OCI-LY3 (cell line): ENCODE results near the gene DOCK4.

Experiments
- H2AFZ ChIP-seq: fragments of 200-600, 300-600 bp; shearing (Covaris generic); 2 replicates; pipeline ENCODE4 v1.6.0; 2014; ENCODE audit warnings: antibody characterized with exemption, low read depth, low read length
- H3K27ac ChIP-seq: fragments of 200-600, 300-600 bp; sonication (generic); 2 replicates; pipeline ENCODE4 v1.5.1; 2014; ENCODE audit warnings: mild to moderate bottlenecking, low read length, moderate library complexity, mixed read lengths
- H3K27me3 ChIP-seq: fragments of 200-600, 300-600 bp; sonication (generic); 2 replicates; pipeline ENCODE4 v1.6.1; 2014; ENCODE audit warnings: low read depth, low read length, mixed read lengths
- H3K36me3 ChIP-seq: fragments of 200-600, 300-600 bp; sonication (generic); replicated peaks from 2 replicates; pipeline ENCODE3; 2014; ENCODE audit warnings: low read depth, low read length, mixed read lengths
- H3K4me1 ChIP-seq: fragments of 300-600, 200-600 bp; sonication (generic); 2 replicates; pipeline ENCODE4 v1.6.1; 2014; ENCODE audit warnings: low read length, mixed read lengths
- H3K4me2 ChIP-seq: fragments of 200-600, 300-600 bp; sonication (generic); 2 replicates; pipeline ENCODE4 v1.6.1; 2014; ENCODE audit warnings: low read length, mixed read lengths
- H3K4me3 ChIP-seq: fragments of 300-600, 200-600 bp; sonication (generic); 2 replicates; pipeline ENCODE4 v1.5.1; 2014; ENCODE audit warnings: antibody characterized with exemption, mild to moderate bottlenecking, low read length, moderate library complexity
- H3K79me2 ChIP-seq: fragments of 300-600, 200-600 bp; shearing (Covaris generic); 2 replicates; pipeline ENCODE4 v1.6.1; 2014; ENCODE audit warnings: mild to moderate bottlenecking, low read length, mixed read lengths
- H3K9ac ChIP-seq: fragments of 300-600, 200-600 bp; shearing (Covaris generic); 2 replicates; pipeline ENCODE4 v1.6.0; 2014; ENCODE audit warnings: mild to moderate bottlenecking, low read length, moderate library complexity
- H3K9me3 ChIP-seq: fragments of 200-600, 300-600 bp; shearing (Covaris generic); 2 replicates; pipeline ENCODE4 v1.6.1; 2014; ENCODE audit warnings: low read length, mixed read lengths; ENCODE audit not compliant: insufficient read depth
- H4K20me1 ChIP-seq: fragments of 200-600, 300-600 bp; sonication (generic); 2 replicates; pipeline ENCODE4 v1.6.1; 2016; ENCODE audit warnings: low read length, mixed read lengths; ENCODE audit not compliant: insufficient read depth
- EZH2phosphoT487 ChIP-seq: fragments of 200-600 bp; shearing (Covaris generic); IDR thresholded peaks from 2 replicates; pipeline ENCODE4 v1.6.1; 2018; ENCODE audit warnings: antibody characterized with exemption, mixed run types, low read depth
- TF ChIP-seq, protein P1 (sequence below): fragments of 200-600, 300-600 bp; sonication (generic); IDR thresholded peaks from 2 replicates; pipeline ENCODE4 v1.5.1; 2014; ENCODE audit warnings: antibody characterized with exemption, low read length, low read depth

DOCK4 gene

DNA sequence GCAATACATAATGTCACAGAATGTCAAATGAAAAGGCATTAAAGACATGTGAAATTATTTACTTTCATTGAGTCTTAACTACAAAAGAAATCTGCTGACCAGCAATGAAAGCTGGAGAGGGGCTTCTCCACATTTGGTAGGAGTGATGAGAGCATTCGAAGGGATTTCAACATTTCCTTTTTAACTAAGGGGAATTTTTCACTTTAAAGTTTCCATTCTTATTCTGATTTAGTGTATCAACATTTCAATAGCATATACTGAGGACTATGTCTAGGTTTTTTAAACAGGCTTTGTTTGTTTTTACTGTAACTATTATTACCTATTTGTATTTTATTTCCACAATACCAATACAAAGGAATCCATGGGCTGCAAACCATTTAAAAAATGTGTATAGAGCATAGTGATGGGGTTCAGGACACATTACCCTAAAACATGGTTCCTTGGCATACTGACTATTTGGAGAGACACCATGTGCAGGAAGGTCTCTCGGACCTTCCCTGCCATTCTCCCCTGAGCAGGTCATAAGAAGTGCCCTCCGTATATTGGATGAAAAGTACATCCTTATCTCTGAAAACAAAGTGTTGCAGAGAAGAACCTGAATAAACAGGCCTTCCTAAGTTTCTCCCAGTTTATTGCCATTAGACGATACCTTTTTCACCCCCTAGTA, 278.7 kb downstream of the DOCK4 start:
- no peaks in the 10 kb centered on the region for H3K79me2 ChIP-seq
- H3K9me3 ChIP-seq = no peaks in the 10 kb centered on the region
- H3K9ac ChIP-seq = no peak overlapping the region
- no peak overlapping the region for H3K4me2 ChIP-seq
- H3K27ac ChIP-seq = no peak overlapping the region
- H2AFZ ChIP-seq = no peak overlapping the region
- H3K36me3 ChIP-seq = no peaks in the 10 kb centered on the region
- H3K27me3 ChIP-seq = no peaks in the 10 kb centered on the region
- TF ChIP-seq EZH2phosphoT487 = no peak
- TF ChIP-seq, protein P1, sequence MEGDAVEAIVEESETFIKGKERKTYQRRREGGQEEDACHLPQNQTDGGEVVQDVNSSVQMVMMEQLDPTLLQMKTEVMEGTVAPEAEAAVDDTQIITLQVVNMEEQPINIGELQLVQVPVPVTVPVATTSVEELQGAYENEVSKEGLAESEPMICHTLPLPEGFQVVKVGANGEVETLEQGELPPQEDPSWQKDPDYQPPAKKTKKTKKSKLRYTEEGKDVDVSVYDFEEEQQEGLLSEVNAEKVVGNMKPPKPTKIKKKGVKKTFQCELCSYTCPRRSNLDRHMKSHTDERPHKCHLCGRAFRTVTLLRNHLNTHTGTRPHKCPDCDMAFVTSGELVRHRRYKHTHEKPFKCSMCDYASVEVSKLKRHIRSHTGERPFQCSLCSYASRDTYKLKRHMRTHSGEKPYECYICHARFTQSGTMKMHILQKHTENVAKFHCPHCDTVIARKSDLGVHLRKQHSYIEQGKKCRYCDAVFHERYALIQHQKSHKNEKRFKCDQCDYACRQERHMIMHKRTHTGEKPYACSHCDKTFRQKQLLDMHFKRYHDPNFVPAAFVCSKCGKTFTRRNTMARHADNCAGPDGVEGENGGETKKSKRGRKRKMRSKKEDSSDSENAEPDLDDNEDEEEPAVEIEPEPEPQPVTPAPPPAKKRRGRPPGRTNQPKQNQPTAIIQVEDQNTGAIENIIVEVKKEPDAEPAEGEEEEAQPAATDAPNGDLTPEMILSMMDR = no peak
- H3K4me1 ChIP-seq = no peaks in the 10 kb centered on the region
- no peaks in the 10 kb centered on the region for H4K20me1 ChIP-seq
- H3K4me3 ChIP-seq = no peak overlapping the region

DNA sequence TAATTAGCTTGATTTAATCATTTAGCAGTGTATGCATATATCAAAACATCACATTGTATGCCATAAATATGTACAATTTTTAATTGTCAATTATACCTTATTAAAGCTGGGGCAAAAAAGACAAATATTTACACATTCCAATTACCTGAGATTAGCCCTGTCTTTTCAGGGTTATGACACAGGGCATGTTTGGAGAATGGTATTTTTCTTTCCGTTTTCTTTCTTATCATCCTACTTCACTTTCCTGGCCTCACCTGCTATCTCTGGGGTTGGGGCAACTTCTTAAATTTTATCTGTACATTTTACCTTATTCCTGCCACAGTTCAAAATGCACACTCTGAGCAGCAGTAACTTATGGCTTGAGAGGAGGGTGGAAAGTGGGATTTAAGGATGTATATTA, 285.9 kb downstream of the DOCK4 start:
- Histone ChIP-seq H3K27me3 (no peaks in the 10 kb centered on the region), H3K27ac (no peak overlapping the region), H3K4me2 (no peak overlapping the region), H3K36me3 (no peaks in the 10 kb centered on the region), H3K79me2 (no peaks in the 10 kb centered on the region), H3K9ac (no peak overlapping the region), H2AFZ (no peak overlapping the region), H3K4me1 (no peaks in the 10 kb centered on the region), H3K4me3 (no peak overlapping the region), H4K20me1 (no peaks in the 10 kb centered on the region), H3K9me3 (no peaks in the 10 kb centered on the region)
- no peak for TF ChIP-seq EZH2phosphoT487
- TF ChIP-seq, protein P1 = no peak

DNA sequence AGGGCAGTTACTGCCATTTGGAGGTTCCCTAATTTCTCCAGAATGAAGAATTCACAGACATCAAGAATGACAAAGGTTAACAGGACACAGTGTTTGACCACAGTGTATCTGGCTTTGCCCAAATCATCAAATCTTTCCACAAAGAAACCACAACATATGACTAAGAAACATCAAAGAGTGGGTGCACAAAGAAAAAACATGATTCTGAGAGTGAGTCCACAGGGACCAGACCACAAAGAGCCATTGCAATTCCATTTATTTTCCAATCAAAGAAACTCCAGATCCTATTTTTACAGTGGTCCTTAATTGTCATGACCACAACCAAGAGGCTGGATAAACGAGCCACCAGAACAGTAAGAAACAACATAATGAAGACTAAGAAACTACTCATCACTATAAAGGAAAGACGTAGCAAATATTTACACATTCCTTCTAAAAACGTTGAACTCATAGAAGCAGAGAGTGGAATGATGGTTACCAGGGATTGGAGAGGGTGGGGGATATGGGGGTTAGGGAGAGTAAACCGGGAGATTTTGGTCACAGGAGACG, 286.5 kb downstream of the DOCK4 start:
- Histone ChIP-seq H3K4me3 (no peak overlapping the region), H2AFZ (no peak overlapping the region), H3K36me3 (no peaks in the 10 kb centered on the region), H3K4me2 (no peak overlapping the region), H3K9me3 (no peaks in the 10 kb centered on the region), H3K79me2 (no peaks in the 10 kb centered on the region), H3K9ac (no peak overlapping the region), H3K4me1 (no peaks in the 10 kb centered on the region), H4K20me1 (no peaks in the 10 kb centered on the region), H3K27ac (no peak overlapping the region), H3K27me3 (no peaks in the 10 kb centered on the region)
- TF ChIP-seq, protein P1 = no peak
- TF ChIP-seq EZH2phosphoT487 = no peak

DNA sequence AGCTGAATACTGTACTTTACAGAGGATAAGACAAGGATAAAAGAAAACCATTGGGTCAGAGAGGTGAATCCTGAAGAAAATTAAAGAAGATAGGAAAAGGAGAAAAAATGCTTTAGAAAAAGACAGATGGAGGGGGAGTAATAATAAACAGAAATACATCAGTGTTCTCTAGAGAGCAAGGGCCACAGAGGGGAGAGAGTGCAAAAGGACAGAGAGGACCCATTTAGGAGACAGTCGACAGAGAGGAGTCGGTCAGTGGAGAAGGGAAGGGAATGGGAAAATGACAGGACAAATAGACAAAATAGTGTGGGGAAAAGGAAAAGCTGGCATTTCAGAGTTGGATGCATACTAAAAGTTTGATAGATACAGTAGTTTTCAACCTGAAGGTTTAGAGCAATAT, 287.0 kb downstream of the DOCK4 start:
- H3K9me3 ChIP-seq = no peaks in the 10 kb centered on the region
- H3K79me2 ChIP-seq = no peaks in the 10 kb centered on the region
- H3K9ac ChIP-seq = no peak overlapping the region
- no peaks in the 10 kb centered on the region for H4K20me1 ChIP-seq
- no peak overlapping the region for H3K4me2 ChIP-seq
- no peak overlapping the region for H3K27ac ChIP-seq
- no peak overlapping the region for H3K4me3 ChIP-seq
- no peaks in the 10 kb centered on the region for H3K4me1 ChIP-seq
- H3K27me3 ChIP-seq = no peaks in the 10 kb centered on the region
- TF ChIP-seq, protein P1 = no peak
- no peak overlapping the region for H2AFZ ChIP-seq
- no peaks in the 10 kb centered on the region for H3K36me3 ChIP-seq
